GM04503 (cell line): ENCODE results near the gene ANKMY1.

Source experiments
- DNase-seq: peaks from one replicate; pipeline ENCODE4 v3.0.0-alpha.2; 2012; ENCODE audit warnings: low read depth

The ANKMY1 gene

DNA sequence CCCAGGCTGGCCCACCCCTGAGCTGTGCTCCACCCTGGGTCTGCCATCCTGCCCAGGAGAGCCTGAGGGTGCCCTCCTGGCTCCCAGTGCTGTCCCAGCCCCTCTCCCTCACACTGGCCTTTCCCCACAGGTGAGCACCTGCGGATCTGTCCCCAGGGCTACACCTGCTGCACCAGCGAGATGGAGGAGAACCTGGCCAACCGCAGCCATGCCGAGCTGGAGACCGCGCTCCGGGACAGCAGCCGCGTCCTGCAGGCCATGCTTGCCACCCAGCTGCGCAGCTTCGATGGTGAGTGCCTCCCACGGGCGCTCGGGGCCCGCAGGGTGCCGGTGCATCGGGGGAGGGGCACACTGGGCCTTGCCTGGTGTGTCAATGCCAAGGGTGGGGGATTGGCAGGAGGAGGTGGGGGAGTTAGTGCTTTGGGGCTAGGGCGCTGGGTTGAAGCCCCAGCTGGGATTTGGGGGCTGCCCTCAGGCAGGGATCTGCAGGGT is 98.8 kb downstream of the ANKMY1 start:
- DNase-seq, result no peak

DNA sequence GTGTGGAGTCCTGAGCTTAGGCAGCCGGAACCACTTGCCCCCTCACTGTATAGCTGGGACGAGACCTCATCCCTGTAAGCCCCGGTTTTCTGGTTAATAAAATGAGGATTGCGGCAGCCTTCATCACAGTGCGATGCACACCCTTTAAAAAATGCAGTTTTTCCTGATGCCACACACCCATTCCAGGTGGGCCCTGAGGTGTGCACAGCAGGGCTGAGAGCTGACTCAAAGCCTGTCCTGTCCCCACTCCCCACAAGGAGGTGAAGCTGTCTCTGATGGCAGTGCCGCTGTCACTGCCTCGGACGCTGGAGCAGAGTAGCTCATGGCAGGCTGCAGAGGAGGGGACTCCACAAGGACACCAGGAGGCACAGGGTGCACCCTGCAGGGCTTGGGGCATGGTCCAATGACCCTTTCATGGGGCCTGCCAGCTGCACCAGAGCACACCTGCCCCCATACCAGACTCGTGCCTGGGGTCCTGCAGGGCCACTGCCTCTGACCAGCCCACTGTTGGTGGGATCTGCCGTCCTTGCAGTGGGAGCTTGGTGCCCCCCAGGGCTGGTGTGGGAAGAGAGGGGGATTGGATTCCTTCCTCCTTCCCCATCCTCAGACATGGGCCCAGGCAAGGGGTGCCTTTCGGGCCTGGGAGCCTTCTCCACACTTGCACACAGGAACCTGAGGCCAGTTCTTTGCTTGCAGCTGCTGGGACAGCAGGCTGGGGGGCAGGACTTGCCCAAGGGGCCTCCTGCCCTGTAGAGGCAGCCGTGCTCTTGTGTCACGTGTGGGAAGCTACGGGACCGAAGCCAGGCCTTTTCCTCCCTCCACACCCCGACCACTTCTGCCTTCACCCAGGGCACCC is 99.5 kb downstream of the ANKMY1 start:
- DNase-seq, result no peak

DNA sequence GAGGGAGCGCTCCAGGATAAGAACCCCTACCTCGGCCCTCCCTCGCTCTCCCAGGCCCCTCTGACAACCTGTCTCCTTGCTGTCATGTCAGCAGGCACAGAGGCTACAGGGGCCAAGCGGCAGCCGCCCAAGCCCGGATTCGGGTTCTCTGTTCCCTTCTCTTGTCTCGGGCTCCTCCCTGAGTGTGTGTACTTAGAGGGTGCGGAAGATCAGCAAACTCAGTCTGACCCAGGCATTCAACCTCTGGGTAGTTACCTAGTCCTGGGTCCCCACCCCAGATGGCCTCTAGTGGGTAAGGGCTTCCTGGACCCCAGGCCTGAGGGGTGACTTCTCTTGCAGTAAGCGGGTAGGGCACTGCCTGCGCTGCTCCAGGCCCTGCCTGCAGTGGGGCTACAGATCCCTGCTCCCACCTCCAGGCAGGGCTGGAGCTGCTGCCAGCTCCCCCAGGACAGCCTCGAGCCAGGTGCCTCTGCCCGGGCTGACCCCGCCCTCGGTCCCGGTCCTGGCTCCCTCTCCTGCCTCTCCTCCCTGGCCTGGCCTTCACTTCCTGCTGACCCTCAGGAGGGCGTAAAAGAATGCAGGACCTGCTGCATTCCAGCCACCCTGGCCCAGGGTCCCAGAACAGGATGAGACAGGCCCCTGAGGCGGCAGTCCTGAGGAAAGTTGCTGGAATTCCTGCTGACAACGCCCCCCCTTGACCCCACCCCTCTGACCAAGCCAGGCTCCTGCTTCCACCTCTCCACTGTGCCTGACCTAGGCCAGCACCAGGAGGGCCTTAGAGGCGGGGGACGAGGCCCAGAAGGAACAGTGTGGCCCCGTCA is 100.4 kb downstream of the ANKMY1 start:
- no peak for DNase-seq

DNA sequence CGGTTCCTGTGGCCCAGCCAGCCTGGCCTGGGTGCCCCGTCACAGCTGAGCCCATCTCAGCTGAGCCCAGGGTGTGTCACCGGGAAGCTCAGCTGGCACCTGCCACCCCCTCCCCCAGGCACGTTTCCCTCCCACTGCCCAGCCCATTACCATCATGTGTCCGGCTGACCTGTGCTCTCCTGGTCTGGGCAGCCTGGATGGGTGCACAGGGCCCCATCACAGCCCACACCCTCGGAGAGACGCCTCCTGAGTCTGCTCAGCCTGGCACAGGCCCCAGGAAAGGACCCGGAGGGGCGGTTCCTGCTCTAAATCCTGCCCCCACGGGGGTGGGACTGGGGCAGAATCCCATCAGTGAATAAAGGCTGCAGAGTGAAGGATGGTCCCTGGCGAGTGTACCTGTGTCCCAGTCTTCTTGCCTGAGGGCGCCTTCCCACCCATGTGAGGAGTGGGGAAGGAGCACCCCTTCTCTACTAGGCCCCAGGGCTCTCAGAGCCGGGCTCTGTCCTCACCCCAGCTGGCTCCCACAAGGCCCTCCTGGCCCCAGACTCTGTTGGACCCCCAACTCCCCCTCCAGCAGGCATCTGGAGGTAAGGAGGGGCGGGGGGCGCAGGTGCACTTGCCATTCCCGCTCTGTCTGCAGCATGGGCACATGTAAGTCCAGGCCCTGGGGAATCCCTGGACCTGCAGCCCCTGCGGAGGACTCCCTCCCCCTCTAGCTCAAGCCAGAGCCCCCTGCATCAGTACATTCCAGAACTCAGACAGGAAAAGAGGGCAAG is 101.2 kb downstream of the ANKMY1 start:
- no peak for DNase-seq

DNA sequence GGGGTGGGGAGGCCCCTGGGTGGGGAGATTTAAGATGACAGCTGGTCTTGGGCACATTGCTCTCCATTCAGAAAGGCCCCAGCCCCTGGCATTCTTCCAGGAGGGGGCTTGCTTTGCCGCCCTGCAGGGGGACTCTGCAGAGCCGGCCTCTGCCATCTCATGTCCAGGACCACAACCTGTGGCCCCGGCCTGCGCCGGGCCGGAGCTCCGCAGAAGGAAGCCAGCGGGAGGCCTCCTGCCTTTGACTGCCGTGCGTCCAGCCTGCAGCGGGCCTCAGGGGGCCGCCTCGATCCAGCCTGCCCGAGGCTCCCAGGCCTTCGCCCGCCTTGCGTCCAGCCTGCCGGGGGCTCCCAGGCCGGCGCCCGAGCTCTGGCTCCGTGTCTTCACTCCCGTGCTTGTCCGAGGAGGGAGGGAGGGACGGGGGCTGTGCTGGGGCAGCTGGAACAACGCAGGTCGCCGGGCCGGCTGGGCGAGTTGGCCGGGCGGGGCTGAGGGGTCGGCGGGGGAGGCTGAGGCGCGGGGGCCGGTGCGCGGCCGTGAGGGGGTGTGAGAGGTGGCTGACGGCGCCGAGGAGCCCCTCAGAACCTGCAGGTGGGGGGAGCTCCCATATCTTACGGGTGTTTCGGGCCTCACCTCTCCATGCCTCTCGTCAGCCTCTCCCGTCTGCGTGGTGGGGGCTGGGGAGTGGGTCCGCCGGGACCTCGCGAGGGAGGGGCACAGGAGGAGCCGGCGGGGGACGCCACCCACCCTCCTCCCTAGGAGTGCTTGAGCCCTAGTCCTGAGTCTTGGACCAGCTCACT is 101.9 kb downstream of the ANKMY1 start:
- no peak for DNase-seq

DNA sequence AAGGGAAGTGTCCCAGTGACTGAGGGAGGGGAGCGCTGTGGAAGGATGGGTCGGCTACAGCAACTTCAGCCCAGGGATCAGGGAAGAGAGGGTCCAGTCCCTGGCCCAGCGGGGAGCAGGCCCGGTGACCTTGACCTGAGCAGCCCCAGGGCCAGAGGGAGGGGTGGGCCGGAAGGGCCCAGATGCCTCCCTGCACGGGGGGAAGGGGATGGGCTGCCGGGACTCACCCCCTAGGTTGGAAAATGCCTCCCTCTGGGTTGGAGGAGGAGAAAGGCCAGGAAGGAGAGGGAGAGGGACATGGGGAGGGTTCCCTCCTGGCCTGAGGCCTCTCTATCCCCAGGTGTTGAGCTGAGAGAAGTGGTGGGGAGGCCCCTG is 102.5 kb downstream of the ANKMY1 start:
- no peak for DNase-seq

DNA sequence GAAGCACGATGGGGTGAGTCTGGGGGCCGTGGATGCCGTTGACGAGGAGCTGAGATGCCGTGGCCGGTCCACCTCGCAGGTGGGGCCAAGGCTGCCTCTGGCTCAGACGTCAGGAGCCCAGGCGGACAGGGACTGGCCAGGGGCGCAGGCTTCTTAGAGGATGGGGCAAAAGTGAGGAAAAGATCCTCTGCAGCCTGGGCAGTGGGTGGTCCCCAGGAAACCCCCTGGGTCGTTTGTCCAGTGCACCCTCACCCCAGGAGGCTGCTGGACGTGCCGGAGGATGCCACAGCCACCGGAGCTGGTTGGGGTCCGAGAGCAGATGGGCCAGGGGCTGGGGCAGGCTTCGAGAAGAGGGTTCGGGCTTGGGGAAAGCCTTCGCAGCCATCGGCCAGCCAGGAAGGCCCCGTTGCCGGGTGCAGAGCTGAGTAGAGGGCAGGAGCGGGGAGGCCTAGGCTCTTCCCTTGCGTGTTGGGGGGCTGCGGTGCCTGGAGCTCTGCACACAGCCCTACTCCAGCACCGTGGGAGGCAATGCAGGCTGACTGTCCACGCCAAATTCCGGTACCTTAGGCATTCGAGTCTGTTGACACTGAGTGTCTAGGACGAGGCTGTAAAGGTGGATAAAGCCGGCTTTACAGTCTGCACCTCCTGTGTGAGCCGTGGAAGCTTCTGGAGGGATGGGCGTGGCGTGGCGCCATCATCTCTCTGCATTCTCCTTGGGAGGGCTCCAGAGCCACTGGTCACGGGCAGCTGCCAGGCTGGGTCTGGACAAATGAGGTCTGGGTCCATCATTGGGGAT is 103.5 kb downstream of the ANKMY1 start:
- no peak for DNase-seq

DNA sequence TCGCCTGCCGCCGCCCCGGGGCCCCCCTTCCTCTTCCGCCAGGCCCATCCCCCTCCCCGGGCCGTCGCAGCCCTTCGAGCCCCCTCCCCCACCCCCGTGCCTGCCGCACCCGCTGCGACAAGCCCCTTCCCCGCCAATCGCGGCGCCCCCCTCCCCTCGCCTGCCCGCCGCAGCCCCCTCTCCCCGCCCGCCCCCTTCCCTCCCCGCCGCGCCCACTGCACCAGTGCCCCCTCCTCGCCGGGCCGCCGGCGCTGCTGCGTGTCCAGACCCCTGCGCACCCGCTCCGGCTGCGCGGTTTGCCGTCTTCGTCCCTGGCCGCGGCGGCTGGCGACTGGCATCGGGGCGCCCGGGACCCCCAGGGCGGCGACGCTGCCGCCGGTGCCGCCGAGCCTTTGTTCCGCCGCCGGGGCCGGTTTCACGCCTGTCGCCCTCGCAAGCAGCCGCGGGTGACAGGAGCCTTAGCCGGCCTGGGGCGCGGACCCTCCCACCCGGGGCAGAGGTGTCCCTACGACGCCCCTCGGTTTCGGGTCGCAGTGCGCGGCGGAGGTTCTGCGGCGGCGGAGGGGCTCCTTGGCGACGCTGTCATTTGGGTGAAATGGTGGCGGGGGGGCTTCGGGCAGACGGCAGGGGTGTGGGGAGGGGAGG is 104.2 kb downstream of the ANKMY1 start:
- no peak for DNase-seq

DNA sequence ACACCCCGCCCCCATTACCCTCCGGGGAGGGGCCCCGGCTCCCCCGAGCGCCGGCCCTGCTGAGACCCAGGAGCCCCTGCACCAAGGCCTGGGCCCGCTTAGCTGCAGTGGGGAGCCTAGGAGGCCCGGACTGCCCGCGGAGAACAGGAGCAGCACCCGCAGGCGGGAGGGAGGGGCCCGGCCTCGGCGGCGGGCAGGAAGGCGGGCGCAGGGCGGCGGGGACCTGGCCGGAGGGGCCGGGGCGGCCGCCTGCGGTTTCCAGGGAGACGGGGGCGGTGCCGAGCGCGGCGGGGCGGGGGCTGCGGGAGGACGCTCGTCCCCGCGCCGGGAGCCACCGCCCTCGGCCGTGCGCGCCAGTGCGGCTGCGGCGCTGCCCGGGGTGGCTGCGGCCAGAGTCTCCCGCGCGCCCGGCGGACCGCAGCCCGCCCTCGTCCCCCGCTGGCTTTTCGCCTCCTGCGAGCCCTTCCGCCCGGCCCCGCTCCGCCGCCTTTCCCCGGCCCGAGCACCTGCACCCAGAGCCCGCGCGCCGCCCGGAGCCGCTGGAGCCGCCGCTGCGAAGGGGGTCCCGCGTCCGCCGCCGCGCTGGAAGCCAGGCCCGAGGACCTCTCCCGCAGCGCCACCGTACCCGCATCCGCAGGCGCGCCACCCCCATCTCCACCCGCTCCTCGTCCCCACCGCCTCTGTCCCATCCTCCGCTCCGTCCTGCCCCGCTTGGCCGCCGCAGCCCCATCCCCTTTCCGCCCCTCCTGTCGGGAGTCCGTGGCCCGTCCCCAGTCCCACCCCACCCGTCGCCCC is 105.1 kb downstream of the ANKMY1 start:
- DNase-seq, result no peak

DNA sequence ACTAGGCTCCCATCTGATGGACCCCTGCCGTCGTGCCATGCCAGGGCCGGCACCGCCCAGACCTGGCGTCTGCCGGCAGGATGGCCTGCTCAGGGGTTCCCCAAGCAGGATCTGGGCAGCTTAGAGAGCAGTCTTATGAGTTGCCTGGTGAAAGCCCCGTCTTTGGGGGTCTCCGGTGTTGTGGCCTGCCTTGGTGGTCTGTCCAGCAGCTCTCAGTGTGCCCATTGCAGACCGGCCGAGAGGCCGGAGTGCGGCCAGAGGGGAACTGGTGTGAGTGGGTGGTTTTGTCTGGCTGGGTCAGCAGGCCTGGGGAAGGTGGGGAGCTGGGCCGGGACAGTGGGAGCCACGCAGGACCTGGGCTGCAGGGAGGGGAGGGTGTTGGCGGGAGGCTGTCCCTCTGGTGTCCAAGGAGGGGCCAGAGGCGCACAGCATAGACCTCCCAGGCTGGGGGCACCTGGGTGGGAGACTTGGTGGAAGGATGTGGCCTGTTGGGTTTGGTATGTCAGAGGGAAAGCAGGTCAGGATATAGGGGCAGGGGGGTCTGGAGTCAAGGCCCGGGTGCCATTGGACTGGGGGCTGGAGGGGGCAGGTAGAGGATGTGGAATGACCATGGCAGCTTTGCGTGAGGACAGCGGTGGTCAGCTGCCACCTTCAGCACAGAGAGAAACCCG is 105.9 kb downstream of the ANKMY1 start:
- no peak for DNase-seq

DNA sequence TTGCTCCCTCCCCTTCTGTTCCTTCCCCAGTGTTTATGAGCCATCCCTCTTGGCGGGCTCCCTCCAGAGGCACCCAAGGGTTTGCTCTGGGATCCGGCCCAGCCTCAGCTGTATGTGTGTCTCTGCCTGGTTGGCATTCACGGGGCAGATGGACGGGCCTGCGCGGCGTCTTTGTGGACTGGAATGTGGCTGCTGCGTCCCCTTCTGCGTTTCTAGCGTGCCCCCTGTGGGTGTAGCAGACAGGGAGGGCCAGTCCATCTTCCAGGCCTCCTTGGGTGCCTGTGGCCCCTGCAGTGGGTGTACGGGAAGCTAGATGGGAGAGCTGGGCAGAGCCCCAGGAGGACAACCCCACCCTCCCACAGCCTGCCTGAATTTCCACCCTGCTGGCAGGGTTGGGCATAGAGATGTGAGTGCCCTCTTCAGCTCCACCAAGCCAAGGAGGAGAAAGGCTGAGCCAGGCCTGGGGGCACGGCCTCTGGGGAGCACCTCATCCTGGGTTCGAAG is 106.6 kb downstream of the ANKMY1 start:
- no peak for DNase-seq

DNA sequence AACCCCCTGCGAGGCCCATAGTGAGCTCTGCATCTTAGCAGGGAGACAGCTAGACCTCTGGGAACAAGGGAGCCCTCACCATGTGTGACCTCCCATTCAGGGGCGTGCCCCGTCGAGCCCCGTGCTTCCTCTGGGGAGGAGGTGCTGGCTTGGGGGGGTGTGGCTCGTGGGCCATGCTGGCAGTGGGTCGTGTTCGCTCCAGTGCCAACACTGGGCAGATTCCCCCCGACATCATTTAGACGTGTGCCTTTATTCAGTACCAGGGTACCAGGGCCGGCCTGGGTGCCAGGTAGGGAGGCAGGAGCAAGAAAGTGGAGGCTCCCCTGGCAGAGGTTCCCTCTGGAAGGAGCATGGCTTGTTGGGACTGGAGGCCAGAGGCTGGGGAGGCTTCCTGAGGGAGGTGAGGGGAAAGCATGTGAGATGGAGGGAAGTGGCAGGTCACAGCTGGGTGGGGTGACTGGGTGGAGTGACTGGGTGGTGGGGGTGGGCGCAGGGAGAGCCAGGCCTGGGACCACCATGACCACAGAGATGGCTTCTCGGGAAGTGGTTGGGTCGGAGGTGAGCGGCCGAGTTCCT is 107.2 kb downstream of the ANKMY1 start:
- no peak for DNase-seq

DNA sequence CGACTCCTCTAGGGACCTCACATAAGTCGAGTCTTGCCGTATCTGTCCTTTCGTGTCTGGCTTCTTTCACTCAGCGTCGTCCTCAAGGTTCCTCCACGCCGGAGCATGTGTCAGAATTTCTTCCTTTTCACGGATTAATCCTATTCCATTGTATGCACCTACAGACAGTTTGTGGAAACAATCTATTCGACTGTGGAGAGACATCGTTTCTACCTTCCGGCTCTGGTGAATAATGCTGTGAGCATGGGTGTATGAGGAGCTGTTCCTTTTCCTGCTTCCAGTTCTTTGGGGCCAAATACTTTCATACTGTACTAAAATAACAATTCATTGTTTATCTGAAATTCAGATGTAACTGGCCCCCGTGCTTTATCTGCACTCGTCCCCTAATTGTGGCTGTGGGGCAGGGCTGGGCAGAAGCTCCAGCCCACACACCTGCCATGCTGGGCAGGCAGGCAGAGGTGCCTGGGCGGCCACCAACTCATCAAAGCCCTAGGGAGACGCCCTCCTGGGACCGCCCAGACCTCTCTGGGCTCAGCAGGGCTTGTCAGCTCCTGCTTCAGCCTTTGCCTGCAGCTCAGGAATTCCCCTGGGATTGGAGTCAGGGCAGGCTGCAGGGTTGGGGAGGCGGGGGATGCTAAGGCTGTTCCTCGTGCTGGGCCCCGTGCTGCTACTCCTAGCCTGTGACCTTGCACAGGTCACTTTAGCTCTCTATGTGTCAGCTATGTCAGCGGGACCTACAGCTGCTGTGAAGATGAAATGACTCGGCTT is 107.8 kb downstream of the ANKMY1 start:
- DNase-seq, result no peak

DNA sequence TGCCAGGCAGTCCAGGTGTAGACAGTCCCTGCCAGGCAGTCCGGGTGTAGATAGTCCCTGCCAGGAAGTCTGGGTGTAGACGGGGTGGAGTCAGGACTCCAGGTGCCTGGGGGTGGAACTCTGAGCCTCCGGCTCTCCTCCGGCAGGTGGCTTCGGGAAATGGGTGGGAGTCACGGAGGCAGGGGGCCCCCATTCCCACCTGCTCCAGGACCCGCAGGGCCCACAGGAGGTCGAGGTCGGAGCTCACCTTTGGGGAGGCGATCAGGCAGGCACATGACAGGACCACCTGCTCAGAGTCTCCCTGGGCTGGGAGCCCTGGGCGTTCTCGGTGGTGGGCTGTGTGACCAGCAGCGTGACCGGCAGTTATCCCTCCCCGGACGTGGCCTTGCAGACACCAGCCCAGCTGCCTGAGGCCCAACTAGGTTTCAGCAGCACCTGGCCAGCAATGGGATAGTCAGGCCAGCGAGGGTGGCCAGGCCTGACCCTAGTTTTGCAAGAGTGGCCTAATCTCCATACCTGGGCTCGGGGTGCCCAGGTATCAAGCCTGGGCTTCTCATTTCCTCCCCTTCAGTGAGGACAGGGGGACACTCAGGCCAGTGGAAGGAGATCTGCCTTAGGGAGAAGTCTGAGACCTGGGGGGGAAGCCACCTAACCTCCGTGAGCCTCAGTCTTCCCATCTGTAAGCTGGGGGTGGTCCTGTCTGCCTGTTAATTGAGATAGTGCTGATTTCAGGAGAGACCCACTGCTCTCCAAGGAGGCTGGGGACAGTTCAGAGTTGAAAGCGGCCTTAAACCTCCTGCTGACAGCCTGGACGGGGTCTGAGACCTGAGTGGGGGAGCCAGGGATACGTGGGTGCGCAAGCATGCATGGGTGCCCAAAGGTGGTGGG is 109.2 kb downstream of the ANKMY1 start:
- DNase-seq, result no peak

DNA sequence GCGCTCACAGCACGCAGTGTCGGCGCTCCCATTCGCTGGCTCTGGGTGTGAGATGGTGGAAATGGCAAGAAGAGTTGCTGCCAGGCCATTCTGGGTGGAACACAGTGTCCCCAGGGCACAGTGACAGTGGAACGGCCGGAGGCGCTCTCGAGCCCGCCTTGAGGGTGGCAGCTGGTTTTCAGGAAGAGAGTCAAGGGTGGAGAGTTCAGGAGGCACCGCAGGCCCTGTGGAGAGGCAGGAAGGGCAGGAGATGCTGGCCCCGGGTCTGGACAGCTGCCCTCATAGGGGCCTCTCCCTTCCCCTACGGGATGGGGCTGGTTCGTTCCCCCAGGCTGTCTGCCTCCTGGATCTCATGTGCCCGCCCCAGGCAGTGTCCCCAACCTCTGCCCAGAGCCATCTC is 109.9 kb downstream of the ANKMY1 start:
- DNase-seq, result no peak

DNA sequence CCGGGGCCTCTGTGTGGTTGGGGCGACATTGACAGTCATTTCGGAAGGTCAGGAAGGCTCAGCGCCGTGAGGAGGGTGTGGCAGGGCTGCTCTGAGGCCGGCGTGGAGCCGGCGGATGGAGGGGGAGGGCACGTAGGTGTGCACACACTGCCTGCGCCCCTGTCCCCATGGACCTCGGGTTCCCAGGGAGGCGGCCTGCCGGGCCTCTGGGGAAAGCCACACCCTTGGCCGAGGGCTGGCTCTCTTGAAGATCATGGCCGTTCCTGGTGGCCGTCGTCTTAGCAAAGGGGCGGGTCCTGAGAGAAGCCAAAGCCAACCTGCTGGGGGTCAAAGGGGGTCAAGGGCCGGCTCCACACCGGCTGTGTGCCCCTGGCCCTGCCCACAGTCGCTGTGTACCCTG is 110.5 kb downstream of the ANKMY1 start:
- DNase-seq, result no peak
